Stimulated activated naive CD8-positive, alpha-beta T cell treated with anti-CD3 and anti-CD28 coated beads, Interleukin-15, amount 100 ng/mL, for 72 hours (primary cell): ENCODE data around the gene CALHM4.
"Not testable (repeated sequence)": the region's sequence is repeated elsewhere in the genome, so short reads cannot be mapped to it uniquely, and the experiment has no call there.

Source experiments
- ATAC-seq: fragments of 150-1000 bp; cut with Tn5 transposase; 2 replicates; pipeline ENCODE4 v1.10.0; 2021; ENCODE audit warnings: mild to moderate bottlenecking, moderate library complexity
- DNase-seq, 2 donors: peaks; one replicate each; pipeline ENCODE4 v3.0.0; 2021 to 2022
- H3K27ac Mint-ChIP-seq, 2 donors: one replicate each; pipeline ENCODE4 v1.8.0; 2022; ENCODE audit warnings: mild to moderate bottlenecking in 2 of 2, mixed read lengths in 2 of 2, moderate library complexity in 2 of 2
- H3K27me3 Mint-ChIP-seq: one replicate; pipeline ENCODE4 v1.8.0; 2022; ENCODE audit warnings: mixed read lengths
- H3K4me1 Mint-ChIP-seq: one replicate; pipeline ENCODE4 v1.8.0; 2022; ENCODE audit warnings: mild to moderate bottlenecking, mixed read lengths
- H3K4me3 Mint-ChIP-seq, 2 donors: one replicate each; pipeline ENCODE4 v1.8.0; 2022; ENCODE audit warnings: mild to moderate bottlenecking in 2 of 2, mixed read lengths in 2 of 2, moderate library complexity in 1 of 2
- H3K9me3 Mint-ChIP-seq, 2 donors: one replicate each; pipeline ENCODE4 v1.8.0; 2022; ENCODE audit warnings: mixed read lengths in 2 of 2

The CALHM4 gene

DNA sequence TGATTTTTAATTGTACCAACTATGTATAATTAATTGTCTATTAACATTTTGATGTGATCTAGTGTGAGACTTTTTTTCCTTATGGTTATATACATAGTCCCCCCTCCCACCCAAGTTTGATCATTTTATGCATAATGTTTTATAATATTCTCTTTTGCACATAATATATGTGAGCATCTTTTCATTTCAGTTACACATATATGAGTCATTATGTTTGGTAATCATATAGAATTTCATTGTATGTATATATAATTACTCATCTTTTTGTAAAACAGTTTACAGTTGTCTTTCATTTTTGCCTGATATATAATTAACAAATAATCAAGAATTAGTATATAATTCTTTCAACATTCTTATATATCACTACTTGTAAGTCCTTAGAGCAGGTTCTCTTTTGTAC is 32.7 kb downstream of the CALHM4 start:
- no peak for DNase-seq
- Mint-ChIP-seq H3K4me3 (no peak overlapping the region), H3K27ac (no peak overlapping the region), H3K4me1 (no peaks in the 10 kb centered on the region), H3K9me3 (no peaks in the 10 kb centered on the region), H3K27me3 (no peaks in the 10 kb centered on the region)
- no peak for ATAC-seq

DNA sequence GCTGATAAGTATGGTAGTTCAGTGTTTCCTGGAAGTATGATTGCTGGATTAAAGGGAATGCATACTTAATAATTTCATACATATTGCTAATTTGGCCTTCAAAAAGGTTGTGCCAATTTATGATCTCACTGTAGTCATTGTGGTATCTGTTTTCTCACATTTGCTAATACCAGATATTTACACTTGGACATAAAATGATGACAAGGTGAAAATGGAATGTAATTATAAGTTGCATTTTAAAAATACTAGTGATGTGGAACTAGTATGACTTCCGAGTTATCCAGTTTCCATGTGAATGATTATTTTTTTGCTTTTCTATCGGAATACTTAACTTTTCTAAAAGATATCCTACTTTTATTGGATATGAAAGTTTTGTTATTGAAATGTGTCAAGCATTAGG is 33.2 kb downstream of the CALHM4 start:
- ATAC-seq (no peak), DNase-seq (no peak)
- Mint-ChIP-seq H3K9me3 (no peaks in the 10 kb centered on the region), H3K4me1 (no peaks in the 10 kb centered on the region), H3K27ac (no peak overlapping the region), H3K4me3 (no peak overlapping the region), H3K27me3 (no peaks in the 10 kb centered on the region)

DNA sequence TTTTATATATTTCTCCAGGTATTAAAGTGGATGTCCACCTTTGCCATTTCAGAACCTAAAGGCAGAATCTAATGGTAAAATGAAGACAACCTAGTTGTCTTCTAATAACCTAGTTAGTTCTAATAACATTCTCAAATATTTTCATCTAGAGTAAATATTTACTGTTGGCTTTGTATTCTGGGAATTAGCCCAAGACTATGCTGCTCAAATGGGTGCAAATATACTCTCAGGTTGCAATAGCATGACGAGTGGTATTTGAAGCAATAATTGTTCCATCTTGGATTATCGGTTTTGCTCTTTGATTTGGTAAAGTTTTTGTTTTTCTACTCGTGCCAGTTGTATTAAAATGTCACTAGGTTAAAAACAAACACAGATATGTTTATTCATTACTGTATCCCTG is 41.7 kb downstream of the CALHM4 start:
- no peak overlapping the region for H3K27ac Mint-ChIP-seq
- no peaks in the 10 kb centered on the region for H3K4me1 Mint-ChIP-seq
- ATAC-seq, result no peak
- DNase-seq, result no peak
- no peaks in the 10 kb centered on the region for H3K9me3 Mint-ChIP-seq
- H3K27me3 Mint-ChIP-seq, result no peaks in the 10 kb centered on the region
- H3K4me3 Mint-ChIP-seq, result no peak overlapping the region

DNA sequence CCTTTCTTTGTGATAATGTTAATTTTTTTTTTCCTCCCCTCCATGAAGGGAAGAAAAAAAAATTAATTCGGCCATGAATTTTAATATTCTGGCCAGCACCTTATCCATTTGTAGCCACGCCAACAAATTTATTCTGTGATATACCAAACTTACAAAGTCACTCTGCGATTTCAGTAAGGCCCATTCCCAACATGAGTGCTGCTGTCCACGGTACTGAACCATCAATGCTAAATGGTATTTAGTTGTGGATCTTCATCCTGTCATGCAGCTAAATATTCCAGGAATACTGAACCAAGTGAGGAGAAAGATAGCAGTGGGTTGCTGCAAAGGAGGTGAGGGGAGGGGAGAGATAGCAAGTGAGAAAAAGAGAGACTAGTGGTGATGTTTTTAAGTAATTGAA is 43.3 kb downstream of the CALHM4 start:
- DNase-seq, result no peak
- H3K4me1 Mint-ChIP-seq, result no peaks in the 10 kb centered on the region
- H3K27ac Mint-ChIP-seq, result no peak overlapping the region
- H3K4me3 Mint-ChIP-seq, result no peak overlapping the region
- ATAC-seq, result no peak
- H3K27me3 Mint-ChIP-seq, result no peaks in the 10 kb centered on the region
- no peaks in the 10 kb centered on the region for H3K9me3 Mint-ChIP-seq

DNA sequence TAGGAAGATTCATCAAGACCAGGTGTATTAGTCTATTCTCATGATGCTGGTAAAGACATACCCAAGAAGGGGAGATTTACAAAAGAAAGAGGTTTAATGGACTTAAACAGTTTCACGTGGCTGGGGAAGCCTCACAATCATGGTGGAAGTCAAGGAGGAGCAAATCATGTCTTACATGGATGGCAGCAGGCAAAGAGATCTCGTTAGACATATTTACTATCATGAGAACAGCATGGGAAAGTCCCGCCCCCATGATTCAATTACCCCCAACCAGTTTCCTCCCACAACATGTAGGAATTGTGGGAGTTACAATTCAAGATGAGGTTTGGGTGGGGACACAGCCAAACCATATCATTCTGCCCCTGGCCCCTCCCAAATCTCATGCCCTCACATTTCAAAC is 50.4 kb downstream of the CALHM4 start:
- H3K4me3 Mint-ChIP-seq, H3K27me3 Mint-ChIP-seq, H3K4me1 Mint-ChIP-seq, H3K27ac Mint-ChIP-seq, DNase-seq, ATAC-seq: not testable (repeated sequence)
- H3K9me3 Mint-ChIP-seq, result peaks cover 22 to 27% of the 10 kb centered on the region in 2 donors

DNA sequence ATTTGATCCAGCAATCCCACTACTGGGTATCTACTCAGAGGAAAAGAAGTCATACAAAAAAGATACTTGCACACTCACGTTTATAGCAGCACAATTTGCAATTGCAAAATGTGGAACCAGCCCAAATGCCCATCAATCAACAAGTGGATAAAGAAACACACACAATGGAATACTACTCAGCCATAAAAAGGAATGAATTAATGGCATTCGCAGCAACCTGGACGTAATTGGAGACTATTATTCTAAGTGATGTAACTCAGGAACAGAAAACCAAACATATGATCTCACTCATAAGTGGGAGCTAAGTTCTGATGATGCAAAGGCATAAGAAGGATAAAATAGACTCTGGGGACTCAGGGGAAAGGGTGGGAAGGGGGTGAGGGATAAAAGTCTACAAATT is 51.3 kb downstream of the CALHM4 start:
- H3K4me1 Mint-ChIP-seq, H3K27me3 Mint-ChIP-seq, ATAC-seq, DNase-seq, H3K4me3 Mint-ChIP-seq, H3K27ac Mint-ChIP-seq: not testable (repeated sequence)
- peaks cover 22 to 27% of the 10 kb centered on the region in 2 donors for H3K9me3 Mint-ChIP-seq

DNA sequence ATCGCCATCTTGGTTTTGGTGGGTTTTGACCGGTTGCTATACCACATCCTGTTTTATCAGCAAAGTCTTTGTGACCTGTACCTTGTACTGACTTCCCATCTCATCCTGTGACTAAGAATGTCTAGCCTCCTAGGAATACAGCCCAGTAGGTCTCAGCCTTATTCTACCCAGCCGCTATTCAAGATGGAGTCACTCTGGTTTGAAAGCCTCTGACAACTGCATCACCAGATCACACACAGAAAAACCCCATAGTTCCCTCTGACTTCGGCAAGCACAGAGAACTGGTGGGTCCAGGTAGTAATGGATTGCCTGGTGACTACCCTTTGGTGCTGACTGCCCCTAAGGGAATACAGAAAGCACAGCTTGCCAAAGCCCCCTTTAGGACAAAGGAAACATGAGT is 52.4 kb downstream of the CALHM4 start:
- Mint-ChIP-seq H3K27me3 (peaks cover 11% of the 10 kb centered on the region), H3K9me3 (peaks cover 22 to 27% of the 10 kb centered on the region in 2 donors), H3K27ac (no peak overlapping the region), H3K4me1 (no peaks in the 10 kb centered on the region), H3K4me3 (no peak overlapping the region)
- DNase-seq (no peak), ATAC-seq (no peak)
